HG02970 (cell line): ENCODE data around the gene UBAP1L.
"Not testable (repeated sequence)": the region's sequence is repeated elsewhere in the genome, so short reads cannot be mapped to it uniquely, and the experiment has no call there.

Source experiments
- ATAC-seq: cut with Tn5 transposase; IDR thresholded peaks from one replicate; pipeline ENCODE4 v1.9.1; 2021; ENCODE audit warnings: mild to moderate bottlenecking, moderate library complexity, moderate number of reproducible peaks; ENCODE audit not compliant: unreplicated experiment, low FRiP score

The UBAP1L gene

GRCh38 chr15:65085990-65086679 is 28.9 kb downstream of the UBAP1L start:
- ATAC-seq, result no peak

GRCh38 chr15:65085207-65085753 is 29.7 kb downstream of the UBAP1L start:
- no peak for ATAC-seq

GRCh38 chr15:65084500-65085206 is 30.3 kb downstream of the UBAP1L start:
- no peak for ATAC-seq

GRCh38 chr15:65083262-65083701 is 31.7 kb downstream of the UBAP1L start:
- ATAC-seq, result no peak

- no peak for ATAC-seq
Observed at GRCh38 chr15:65082303-65082953, 32.6 kb downstream of the UBAP1L start.

- ATAC-seq, result no peak
Observed at GRCh38 chr15:65081758-65082157, 33.2 kb downstream of the UBAP1L start.

GRCh38 chr15:65081270-65081669 is 33.7 kb downstream of the UBAP1L start:
- no peak for ATAC-seq

GRCh38 chr15:65079580-65079979 is 35.4 kb downstream of the UBAP1L start:
- no peak for ATAC-seq

GRCh38 chr15:65077981-65078352 is 37.0 kb downstream of the UBAP1L start:
- ATAC-seq, result no peak

GRCh38 chr15:65077291-65077980 is 37.6 kb downstream of the UBAP1L start:
- ATAC-seq, result no peak

- ATAC-seq, result no peak
Observed at GRCh38 chr15:65076486-65077290, 38.3 kb downstream of the UBAP1L start, which contains the start of gene KBTBD13. Gene KBTBD13 (plus strand): TSS chr15:65076746. CDS start chr15:65076816, 70 bp downstream.

- not testable (repeated sequence) for ATAC-seq
Observed at GRCh38 chr15:65075607-65076395, 39.2 kb downstream of the UBAP1L start.

- not testable (repeated sequence) for ATAC-seq
Observed at GRCh38 chr15:65074946-65075345, 40.1 kb downstream of the UBAP1L start.

GRCh38 chr15:65072617-65073016 is 42.4 kb downstream of the UBAP1L start:
- no peak for ATAC-seq

GRCh38 chr15:65072027-65072426 is 43.0 kb downstream of the UBAP1L start:
- no peak for ATAC-seq

GRCh38 chr15:65071381-65071811 is 43.6 kb downstream of the UBAP1L start:
- ATAC-seq, result no peak

- ATAC-seq, result no peak
Observed at GRCh38 chr15:65069779-65070546, 45.0 kb downstream of the UBAP1L start.

GRCh38 chr15:65069179-65069578 is 45.8 kb downstream of the UBAP1L start:
- ATAC-seq, result no peak
